ENCODE results near the gene HACD2.

HACD2 gene

GRCh38 chr3:123571264-123571972 lies 13.4 kb downstream of the HACD2 start:
- no peaks in the 10 kb centered on the region for H3K9me3 ChIP-seq (ENCODE audit: insufficient read depth, low read length)
- no peaks in the 10 kb centered on the region for H3K9me2 ChIP-seq (replicated peaks; ENCODE audit: insufficient read depth, low read length)
- no peak overlapping the region for H3K4me2 ChIP-seq (ENCODE audit: low read depth, low read length, poor library complexity, severe bottlenecking)
- no peak overlapping the region for H3K4me3 ChIP-seq (ENCODE audit: insufficient read depth, low read length, poor library complexity, severe bottlenecking)
- no peak overlapping the region for H3K9ac ChIP-seq (ENCODE audit: low read length)
- no peaks in the 10 kb centered on the region for H3K27me3 ChIP-seq (ENCODE audit: low read length)
- no peaks in the 10 kb centered on the region for H4K20me1 ChIP-seq (ENCODE audit: low read depth, low read length)
- H3K79me2 ChIP-seq (ENCODE audit: insufficient read depth, low read length), result no peaks in the 10 kb centered on the region
- no peak overlapping the region for H2AFZ ChIP-seq (ENCODE audit: low read depth, low read length, severe bottlenecking)
- no peak for TF ChIP-seq EZH2phosphoT487 (conservative IDR thresholded peaks at IDR 0.05; ENCODE audit: low read length)
- no peak for TF ChIP-seq CTCF (IDR thresholded peaks at IDR 0.05; ENCODE audit: insufficient read depth, low read length, poor library complexity, severe bottlenecking)
- no peaks in the 10 kb centered on the region; the same call in 1 of the 2 replicates for H3K36me3 ChIP-seq (ENCODE audit: low read length)
- H3F3A ChIP-seq (ENCODE audit: insufficient read depth), result no peaks in the 10 kb centered on the region
- no peak overlapping the region for H3K27ac ChIP-seq (ENCODE audit: low read depth, low read length)

- H3K9ac ChIP-seq (ENCODE audit: low read length), result no peak overlapping the region
- TF ChIP-seq EZH2phosphoT487 (conservative IDR thresholded peaks at IDR 0.05; ENCODE audit: low read length), result no peak
- TF ChIP-seq CTCF (IDR thresholded peaks at IDR 0.05; ENCODE audit: insufficient read depth, low read length, poor library complexity, severe bottlenecking), result no peak
- H4K20me1 ChIP-seq (ENCODE audit: low read depth, low read length), result no peaks in the 10 kb centered on the region
- no peak overlapping the region for H2AFZ ChIP-seq (ENCODE audit: low read depth, low read length, severe bottlenecking)
- H3K79me2 ChIP-seq (ENCODE audit: insufficient read depth, low read length), result no peaks in the 10 kb centered on the region
- H3K27ac ChIP-seq (ENCODE audit: low read depth, low read length), result no peak overlapping the region
- no peaks in the 10 kb centered on the region for H3K9me2 ChIP-seq (replicated peaks; ENCODE audit: insufficient read depth, low read length)
- H3K4me2 ChIP-seq (ENCODE audit: low read depth, low read length, poor library complexity, severe bottlenecking), result no peak overlapping the region
- H3K9me3 ChIP-seq (ENCODE audit: insufficient read depth, low read length), result no peaks in the 10 kb centered on the region
- H3F3A ChIP-seq (ENCODE audit: insufficient read depth), result no peaks in the 10 kb centered on the region
- no peaks in the 10 kb centered on the region for H3K27me3 ChIP-seq (ENCODE audit: low read length)
- H3K4me3 ChIP-seq (ENCODE audit: insufficient read depth, low read length, poor library complexity, severe bottlenecking), result no peak overlapping the region
- H3K36me3 ChIP-seq (ENCODE audit: low read length), result no peaks in the 10 kb centered on the region; the same call in 1 of the 2 replicates
Observed at GRCh38 chr3:123568875-123569274, 16.0 kb downstream of the HACD2 start.

- Histone ChIP-seq H4K20me1 (ENCODE audit: low read depth, low read length) (no peaks in the 10 kb centered on the region), H3K9me3 (ENCODE audit: insufficient read depth, low read length) (no peaks in the 10 kb centered on the region), H3K4me3 (ENCODE audit: insufficient read depth, low read length, poor library complexity, severe bottlenecking) (no peak overlapping the region), H3K79me2 (ENCODE audit: insufficient read depth, low read length) (no peaks in the 10 kb centered on the region), H3K9ac (ENCODE audit: low read length) (no peak overlapping the region), H3K27ac (ENCODE audit: low read depth, low read length) (no peak overlapping the region), H3F3A (ENCODE audit: insufficient read depth) (no peaks in the 10 kb centered on the region), H3K4me2 (ENCODE audit: low read depth, low read length, poor library complexity, severe bottlenecking) (no peak overlapping the region), H2AFZ (ENCODE audit: low read depth, low read length, severe bottlenecking) (no peak overlapping the region), H3K36me3 (ENCODE audit: low read length) (no peaks in the 10 kb centered on the region; the same call in 1 of the 2 replicates), H3K27me3 (ENCODE audit: low read length) (no peaks in the 10 kb centered on the region), H3K9me2 (replicated peaks; ENCODE audit: insufficient read depth, low read length) (no peaks in the 10 kb centered on the region)
- TF ChIP-seq EZH2phosphoT487 (conservative IDR thresholded peaks at IDR 0.05; ENCODE audit: low read length) (no peak), CTCF (IDR thresholded peaks at IDR 0.05; ENCODE audit: insufficient read depth, low read length, poor library complexity, severe bottlenecking) (no peak)
Observed at GRCh38 chr3:123568034-123568433, 16.8 kb downstream of the HACD2 start.

All from SU-DHL-6 (cell line).